ENCODE results near the gene L2HGDH. TPM values are rescaled to one million over a fixed set of nuclear protein-coding genes. Genes with fewer than 3 reads are reported as not detected.

The L2HGDH gene
- total RNA-seq, 1 experiment from 2014 or later, result 18.6 TPM

- CTCF ChIA-PET, result interaction anchor here (0.6 kb wide), 2 partner anchors 554 to 872 kb away, joined by 3 read pairs; no protein-coding TSS in a partner anchor
- no peak for DNase-seq
- Histone ChIP-seq H4K20me1 (ENCODE audit: insufficient read depth) (no peaks in the 10 kb centered on the region), H3K4me2 (no peak overlapping the region), H3K79me2 (ENCODE audit: low read depth) (no peaks in the 10 kb centered on the region), H3K4me3 (no peak overlapping the region), H3K27ac (no peak overlapping the region), H3K27me3 (ENCODE audit: insufficient read depth, low read depth) (no peaks in the 10 kb centered on the region), H3K9me2 (ENCODE audit: insufficient read depth) (no peaks in the 10 kb centered on the region), H3K4me1 (replicated peaks; ENCODE audit: insufficient read depth) (peaks cover 13% of the 10 kb centered on the region), H2AFZ (no peak overlapping the region), H3F3A (ENCODE audit: insufficient read depth, low read depth) (no peaks in the 10 kb centered on the region), H3K9me3 (ENCODE audit: insufficient read depth, low read depth) (peaks cover 4% of the 10 kb centered on the region; the same call in 1 of the 2 replicates), H3K36me3 (ENCODE audit: low read depth) (no peaks in the 10 kb centered on the region)
- intact Hi-C loops (cut with micrococcal nuclease; ENCODE audit: unreplicated experiment), result loop anchor here (10.0 kb wide), 1 partner anchor 101 kb away; no protein-coding TSS in a partner anchor
- POLR2A ChIA-PET (ENCODE audit: unreplicated experiment), result interaction anchor here (0.6 kb wide), 1 partner anchor 1229 kb away, joined by 4 read pairs; no protein-coding TSS in a partner anchor
- no TSS peak for BruUV-seq (replicated peaks)
- TF ChIP-seq EZH2 (IDR thresholded peaks at IDR 0.05; ENCODE audit: low read depth) (no peak), CTCF (conservative IDR thresholded peaks at IDR 0.05) (no peak)
Observed at GRCh38 chr14:50344116-50344775, 32.2 kb upstream of the L2HGDH start.

- intact Hi-C loops (cut with micrococcal nuclease; ENCODE audit: unreplicated experiment), result loop anchor here (10.0 kb wide), 1 partner anchor 101 kb away; no protein-coding TSS in a partner anchor
- H3K4me1 ChIP-seq (replicated peaks; ENCODE audit: insufficient read depth), result peaks cover 13% of the 10 kb centered on the region
- H4K20me1 ChIP-seq (ENCODE audit: insufficient read depth), result no peaks in the 10 kb centered on the region
- H3K4me2 ChIP-seq, result no peak overlapping the region
- CTCF ChIA-PET, result no interaction called here
- no peak overlapping the region for H3K27ac ChIP-seq
- no peaks in the 10 kb centered on the region for H3F3A ChIP-seq (ENCODE audit: insufficient read depth, low read depth)
- BruUV-seq (replicated peaks), result no TSS peak
- no peaks in the 10 kb centered on the region for H3K79me2 ChIP-seq (ENCODE audit: low read depth)
- H3K9me3 ChIP-seq (ENCODE audit: insufficient read depth, low read depth), result peaks cover 4% of the 10 kb centered on the region; the same call in 1 of the 2 replicates
- no peak overlapping the region for H2AFZ ChIP-seq
- TF ChIP-seq EZH2 (IDR thresholded peaks at IDR 0.05; ENCODE audit: low read depth) (no peak), CTCF (conservative IDR thresholded peaks at IDR 0.05) (no peak)
- POLR2A ChIA-PET (ENCODE audit: unreplicated experiment), result no interaction called here
- no peak overlapping the region for H3K4me3 ChIP-seq
- no peaks in the 10 kb centered on the region for H3K9me2 ChIP-seq (ENCODE audit: insufficient read depth)
- no peaks in the 10 kb centered on the region for H3K27me3 ChIP-seq (ENCODE audit: insufficient read depth, low read depth)
- no peaks in the 10 kb centered on the region for H3K36me3 ChIP-seq (ENCODE audit: low read depth)
- DNase-seq, result no peak
Observed at GRCh38 chr14:50343434-50343833, 31.4 kb upstream of the L2HGDH start.

- H2AFZ ChIP-seq, result no peak overlapping the region
- peak in 1 of 2 experiments; percentile 21 for DNase-seq
- intact Hi-C loops (cut with micrococcal nuclease; ENCODE audit: unreplicated experiment), result loop anchor here (10.0 kb wide), 1 partner anchor 102 kb away; no protein-coding TSS in a partner anchor
- no peak overlapping the region for H3K4me3 ChIP-seq
- H3K79me2 ChIP-seq (ENCODE audit: low read depth), result no peaks in the 10 kb centered on the region
- no peaks in the 10 kb centered on the region for H4K20me1 ChIP-seq (ENCODE audit: insufficient read depth)
- no peaks in the 10 kb centered on the region for H3F3A ChIP-seq (ENCODE audit: insufficient read depth, low read depth)
- CTCF ChIA-PET, result interaction anchor here (0.6 to 0.8 kb wide), 3 partner anchors 22 to 443 kb away, joined by 3 read pairs; no protein-coding TSS in a partner anchor
- POLR2A ChIA-PET (ENCODE audit: unreplicated experiment), result no interaction called here
- no peak for TF ChIP-seq CTCF (conservative IDR thresholded peaks at IDR 0.05)
- no peak for TF ChIP-seq EZH2 (IDR thresholded peaks at IDR 0.05; ENCODE audit: low read depth)
- no peaks in the 10 kb centered on the region for H3K9me3 ChIP-seq (ENCODE audit: insufficient read depth, low read depth)
- no peak overlapping the region for H3K4me2 ChIP-seq
- H3K27me3 ChIP-seq (ENCODE audit: insufficient read depth, low read depth), result no peaks in the 10 kb centered on the region
- no peak overlapping the region for H3K27ac ChIP-seq
- H3K9me2 ChIP-seq (ENCODE audit: insufficient read depth), result no peaks in the 10 kb centered on the region
- no peaks in the 10 kb centered on the region for H3K36me3 ChIP-seq (ENCODE audit: low read depth)
- BruUV-seq (replicated peaks), result no TSS peak
- peaks cover 6% of the 10 kb centered on the region for H3K4me1 ChIP-seq (replicated peaks; ENCODE audit: insufficient read depth)
Observed at GRCh38 chr14:50342221-50343078, 30.4 kb upstream of the L2HGDH start.

Measured in PC-9 (cell line).